HFFc6 (cell line): Measurements from ENCODE around the gene RNU1-2. TPM values are rescaled to one million over a fixed set of nuclear protein-coding genes. Genes with fewer than 3 reads are reported as not detected.
"Not testable (repeated sequence)": the region's sequence is repeated elsewhere in the genome, so short reads cannot be mapped to it uniquely, and the experiment has no call there.

ENCODE experiments used
- DNase-seq: peaks from one replicate; pipeline ENCODE4 v3.0.0-alpha.2; 2018
- H3K27ac Mint-ChIP-seq: 2 replicates; pipeline ENCODE4 v1.8.0; 2020; ENCODE audit warnings: mild to moderate bottlenecking, mixed read lengths
- H3K27me3 Mint-ChIP-seq: 2 replicates; pipeline ENCODE4 v1.8.0; 2021; ENCODE audit warnings: mild to moderate bottlenecking, moderate library complexity, mixed read lengths; ENCODE audit not compliant: insufficient read depth
- H3K36me3 Mint-ChIP-seq: 2 replicates; pipeline ENCODE4 v1.8.0; 2021; ENCODE audit warnings: low read depth, mixed read lengths
- H3K4me1 Mint-ChIP-seq: 2 replicates; pipeline ENCODE4 v1.8.0; 2020; ENCODE audit warnings: low read depth, mixed read lengths
- H3K4me3 Mint-ChIP-seq: 2 replicates; pipeline ENCODE4 v1.8.0; 2020; ENCODE audit warnings: mild to moderate bottlenecking, moderate library complexity, mixed read lengths
- H3K9me3 Mint-ChIP-seq: 2 replicates; pipeline ENCODE4 v1.8.0; 2020; ENCODE audit warnings: mild to moderate bottlenecking, mixed read lengths
- total RNA-seq, 6 experiments: library from RNA; stranded (reverse); fragmentation: NEBNext Ultra II Directional; extraction: Animal tissue kit (Norgen Biotek cat#: 25700); gene quantifications; 2 replicates in 1 of 6; 3 replicates in 5 of 6; pipeline ENCODE4 v1.2.3, GENCODE V29; 2021
- TF ChIP-seq, protein P1 (sequence below): fragments of 200-600 bp; sonication (generic); IDR thresholded peaks from 2 replicates; pipeline ENCODE4 v1.5.0; 2021; ENCODE audit warnings: antibody characterized with exemption, mild to moderate bottlenecking

Gene RNU1-2
- total RNA-seq, 6 experiments from 2014 or later = 1,191 to 2,394 (median 1,819) TPM

DNA sequence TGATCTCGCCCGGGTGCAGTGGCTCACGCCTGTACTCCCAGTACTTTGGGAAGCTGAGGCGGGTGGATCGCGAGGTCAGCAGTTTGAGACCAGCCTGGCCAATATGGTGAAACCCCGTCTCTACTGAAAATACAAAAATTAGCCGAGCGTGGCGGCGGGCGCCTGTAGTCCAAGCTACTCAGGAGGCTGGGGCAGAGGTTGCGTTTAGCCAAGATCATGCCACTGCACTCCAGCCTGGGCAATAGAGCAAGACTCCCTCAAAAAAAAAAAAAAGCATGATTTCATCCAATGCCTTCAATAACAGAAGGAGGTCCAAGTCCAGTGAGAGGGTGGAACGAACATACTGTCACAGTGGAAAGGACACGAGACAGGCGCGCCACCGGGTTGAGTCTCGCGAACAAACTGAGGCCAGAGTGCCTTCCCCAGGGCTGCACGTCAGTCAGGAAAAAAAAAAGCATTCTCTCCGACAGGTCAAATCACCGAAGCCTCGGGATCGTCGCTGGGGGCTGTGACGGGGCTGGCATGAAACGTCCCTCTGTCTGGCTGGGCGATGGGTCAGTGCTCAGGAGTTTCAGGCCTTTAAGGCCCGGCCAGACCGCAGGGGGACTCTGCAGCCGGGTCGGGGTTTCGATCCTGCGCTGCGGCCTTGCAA, 17.5 kb downstream of the RNU1-2 start:
- Mint-ChIP-seq H3K4me1 (peaks cover 20% of the 10 kb centered on the region), H3K27me3 (peaks cover 4% of the 10 kb centered on the region), H3K4me3 (peak overlapping the region; percentile 87), H3K9me3 (no peaks in the 10 kb centered on the region), H3K27ac (peak overlapping the region; percentile 70), H3K36me3 (no peaks in the 10 kb centered on the region)
- TF ChIP-seq, protein P1, sequence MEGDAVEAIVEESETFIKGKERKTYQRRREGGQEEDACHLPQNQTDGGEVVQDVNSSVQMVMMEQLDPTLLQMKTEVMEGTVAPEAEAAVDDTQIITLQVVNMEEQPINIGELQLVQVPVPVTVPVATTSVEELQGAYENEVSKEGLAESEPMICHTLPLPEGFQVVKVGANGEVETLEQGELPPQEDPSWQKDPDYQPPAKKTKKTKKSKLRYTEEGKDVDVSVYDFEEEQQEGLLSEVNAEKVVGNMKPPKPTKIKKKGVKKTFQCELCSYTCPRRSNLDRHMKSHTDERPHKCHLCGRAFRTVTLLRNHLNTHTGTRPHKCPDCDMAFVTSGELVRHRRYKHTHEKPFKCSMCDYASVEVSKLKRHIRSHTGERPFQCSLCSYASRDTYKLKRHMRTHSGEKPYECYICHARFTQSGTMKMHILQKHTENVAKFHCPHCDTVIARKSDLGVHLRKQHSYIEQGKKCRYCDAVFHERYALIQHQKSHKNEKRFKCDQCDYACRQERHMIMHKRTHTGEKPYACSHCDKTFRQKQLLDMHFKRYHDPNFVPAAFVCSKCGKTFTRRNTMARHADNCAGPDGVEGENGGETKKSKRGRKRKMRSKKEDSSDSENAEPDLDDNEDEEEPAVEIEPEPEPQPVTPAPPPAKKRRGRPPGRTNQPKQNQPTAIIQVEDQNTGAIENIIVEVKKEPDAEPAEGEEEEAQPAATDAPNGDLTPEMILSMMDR = no peak; the same call in 1 of the 2 replicates
- no peak for DNase-seq

DNA sequence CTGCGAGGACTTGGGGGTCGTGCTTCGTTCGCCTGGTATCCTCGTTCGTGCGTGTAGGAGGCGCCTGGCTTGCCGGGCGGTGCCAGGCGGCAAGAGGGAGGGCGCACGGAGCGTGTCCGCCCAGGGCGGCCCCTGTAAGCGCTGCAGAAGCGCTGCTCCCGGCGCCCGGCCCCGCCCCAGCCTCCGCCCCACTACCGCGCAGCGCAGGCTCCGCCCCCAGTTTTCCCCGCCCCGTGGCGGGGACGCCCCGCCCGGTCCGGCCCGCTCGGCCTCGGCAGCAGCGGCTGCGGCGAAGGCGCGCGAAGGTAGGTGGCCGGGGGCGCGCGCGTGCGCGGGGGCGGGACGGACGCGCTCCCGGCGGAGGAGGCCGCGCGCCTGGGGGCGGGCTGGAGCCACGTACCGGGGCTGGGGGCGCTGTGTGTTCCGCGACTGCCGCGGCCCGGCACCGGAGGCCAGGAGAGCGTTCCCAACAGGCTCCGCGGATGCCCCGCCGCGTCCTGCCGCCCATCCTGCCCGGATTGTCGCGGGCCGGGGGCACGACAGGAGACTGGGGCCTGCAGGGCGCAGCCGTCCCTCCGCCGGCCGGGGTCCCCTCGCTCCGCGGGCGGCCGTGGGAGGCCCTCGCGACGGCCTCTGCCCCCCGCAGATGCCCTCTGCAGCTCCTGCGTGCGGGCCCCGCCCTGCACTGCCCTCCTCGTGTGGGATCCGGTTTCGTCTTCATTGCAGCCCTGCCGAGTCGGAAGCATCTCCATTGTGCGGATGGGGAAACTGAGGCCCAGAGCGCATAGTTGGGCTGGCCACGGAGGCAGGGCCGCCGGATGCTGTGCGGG, 18.3 kb downstream of the RNU1-2 start:
- Mint-ChIP-seq H3K4me1 (peaks cover 20% of the 10 kb centered on the region), H3K36me3 (no peaks in the 10 kb centered on the region), H3K9me3 (no peaks in the 10 kb centered on the region), H3K27ac (peak overlapping the region; percentile 80), H3K27me3 (peaks cover 4% of the 10 kb centered on the region), H3K4me3 (peak overlapping the region; percentile 91)
- TF ChIP-seq, protein P1 = peak; percentile 24; the same call in 1 of the 2 replicates
- DNase-seq = peak; percentile 85

DNA sequence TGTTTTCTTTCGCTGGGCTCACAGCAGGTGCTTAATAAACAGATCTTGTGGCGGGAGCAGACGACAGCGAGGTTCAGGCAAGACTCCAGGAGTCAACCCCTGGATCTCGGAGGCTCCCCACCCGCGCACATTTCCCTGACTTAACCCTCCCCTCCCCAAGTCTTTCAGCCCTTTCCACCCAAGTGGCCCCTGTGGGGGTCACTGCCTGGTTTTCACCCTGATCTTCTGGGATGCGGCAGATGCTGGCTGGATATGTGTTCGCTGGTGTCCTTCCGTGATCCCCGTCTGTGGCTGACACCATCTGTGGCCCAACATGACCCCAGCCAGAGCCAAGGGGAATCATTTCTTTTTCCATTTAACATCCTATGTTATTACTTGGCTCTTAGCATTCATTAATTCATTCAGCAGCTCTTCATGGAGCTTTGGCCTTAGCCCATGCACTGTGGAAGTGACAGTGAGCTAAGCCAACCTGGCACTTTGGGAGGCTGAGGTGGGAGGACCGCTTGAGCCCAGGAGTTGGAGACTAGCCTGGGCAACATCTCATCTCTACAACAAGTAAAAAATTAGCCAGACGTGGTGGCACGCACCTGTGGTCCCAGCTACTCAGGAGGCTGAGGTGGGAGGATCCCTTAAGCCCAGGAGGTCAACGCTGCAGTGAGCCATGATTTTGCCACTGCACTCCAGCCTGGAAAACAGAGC, 19.3 kb downstream of the RNU1-2 start:
- not testable (repeated sequence) for DNase-seq, H3K27me3 Mint-ChIP-seq, H3K36me3 Mint-ChIP-seq, H3K9me3 Mint-ChIP-seq
- H3K4me3 Mint-ChIP-seq = peak overlapping the region; percentile 91
- H3K27ac Mint-ChIP-seq = peak overlapping the region; percentile 80
- H3K4me1 Mint-ChIP-seq = peaks cover 20% of the 10 kb centered on the region

DNA sequence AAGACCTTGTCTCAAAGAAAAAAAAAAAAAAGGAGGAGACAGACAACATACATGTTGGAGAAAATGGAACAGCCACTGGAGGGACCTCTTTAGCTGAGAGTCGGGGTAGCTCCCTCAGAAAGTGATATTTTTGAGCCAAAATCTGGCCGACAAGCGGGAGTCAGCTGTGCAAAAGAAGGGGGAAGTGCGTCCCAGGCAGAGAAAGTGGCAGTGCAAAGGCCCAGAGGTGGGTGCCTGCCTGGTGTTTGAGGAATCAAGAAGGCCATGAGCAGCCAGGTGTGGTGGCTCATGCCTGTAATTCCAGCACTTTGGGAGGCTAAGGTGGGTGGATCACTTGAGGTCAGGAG, 19.8 kb downstream of the RNU1-2 start:
- Mint-ChIP-seq H3K27me3 (peaks cover 4% of the 10 kb centered on the region), H3K27ac (peak overlapping the region; percentile 80), H3K4me1 (peaks cover 20% of the 10 kb centered on the region), H3K4me3 (peak overlapping the region; percentile 91), H3K9me3 (no peaks in the 10 kb centered on the region), H3K36me3 (no peaks in the 10 kb centered on the region)
- no peak for DNase-seq
- TF ChIP-seq, protein P1 = peak; percentile 38

- not testable (repeated sequence) for H3K4me3 Mint-ChIP-seq, H3K9me3 Mint-ChIP-seq, H3K36me3 Mint-ChIP-seq, DNase-seq, H3K27ac Mint-ChIP-seq, H3K27me3 Mint-ChIP-seq
- peaks cover 22% of the 10 kb centered on the region for H3K4me1 Mint-ChIP-seq
Observed at GRCh38 chr1:16916036-16916880, 20.5 kb downstream of the RNU1-2 start.

DNA sequence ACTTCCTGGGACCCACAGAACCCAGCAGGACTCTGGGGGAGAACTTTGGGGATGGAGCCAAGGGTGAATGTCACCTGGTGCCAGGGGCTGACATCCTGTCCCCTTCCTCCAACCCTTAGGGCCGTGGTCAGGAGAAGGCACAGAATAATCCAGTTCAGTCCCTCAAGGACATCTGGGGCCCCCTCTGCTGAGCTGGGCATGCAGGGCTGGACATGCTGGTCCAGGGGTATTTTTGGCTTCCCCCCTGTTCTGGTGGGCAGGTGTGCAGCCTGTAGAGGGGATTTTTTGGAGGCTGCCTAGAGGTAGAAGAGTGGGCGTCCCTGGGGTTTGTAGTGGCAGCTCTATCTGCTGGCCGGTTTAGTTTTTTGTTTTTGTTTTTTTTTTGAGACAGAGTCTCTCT, 22.6 kb downstream of the RNU1-2 start:
- Mint-ChIP-seq H3K4me1 (peaks cover 28% of the 10 kb centered on the region), H3K27me3 (peaks cover 4% of the 10 kb centered on the region), H3K36me3 (no peaks in the 10 kb centered on the region), H3K27ac (no peak overlapping the region), H3K4me3 (no peak overlapping the region), H3K9me3 (no peaks in the 10 kb centered on the region)
- TF ChIP-seq, protein P1 = no peak
- no peak for DNase-seq

DNA sequence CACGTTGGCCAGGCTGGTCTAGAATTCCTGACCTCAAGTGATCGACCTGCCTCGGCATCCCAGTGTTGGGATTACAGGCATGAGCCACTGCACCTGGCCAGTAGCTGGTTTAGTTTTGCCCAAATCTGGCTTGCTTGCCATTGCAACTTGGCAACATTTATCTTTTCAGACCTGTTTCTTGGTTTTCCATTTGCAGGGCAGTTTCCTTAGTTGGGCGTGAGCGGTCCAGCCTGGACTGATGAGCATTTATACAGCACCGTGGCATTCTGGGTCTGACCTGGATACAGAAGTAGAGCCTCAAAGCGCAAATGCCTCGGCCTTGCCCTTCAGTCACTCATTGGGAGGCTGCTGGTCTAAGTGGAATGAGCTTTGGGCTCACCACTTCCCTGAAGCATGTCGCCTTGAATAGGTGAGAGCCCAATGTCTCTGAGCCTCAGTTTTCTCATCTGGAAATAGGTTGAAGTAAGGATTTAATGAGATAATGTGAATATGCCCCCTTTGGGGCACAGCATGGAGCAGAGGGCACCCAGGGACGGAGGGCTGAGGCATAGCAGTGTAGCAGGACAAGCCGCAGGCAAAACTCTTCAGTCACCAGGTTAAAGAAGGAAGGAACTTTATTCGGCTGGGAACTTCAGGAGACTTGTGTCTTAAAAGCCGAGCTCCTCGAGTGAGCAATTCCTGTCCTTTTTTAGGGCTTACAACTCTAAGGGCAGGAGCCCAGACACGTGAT, 23.3 kb downstream of the RNU1-2 start:
- not testable (repeated sequence) for H3K9me3 Mint-ChIP-seq, H3K27ac Mint-ChIP-seq, H3K27me3 Mint-ChIP-seq, H3K4me3 Mint-ChIP-seq, DNase-seq, H3K36me3 Mint-ChIP-seq
- peaks cover 25% of the 10 kb centered on the region for H3K4me1 Mint-ChIP-seq
